ENCODE data around the gene EIPR1.

GRCh38 chr2:3322311-3322970, 55.2 kb downstream of the EIPR1 start:
- no peak for TF ChIP-seq MXD4 (CRISPR knock-in tag; IDR thresholded peaks at IDR 0.05; ENCODE audit: borderline replicate concordance)
- no peak for TF ChIP-seq CTCF (IDR thresholded peaks at IDR 0.05)
- TF ChIP-seq USF1 (CRISPR knock-in tag; IDR thresholded peaks at IDR 0.05): no peak
- TF ChIP-seq HMGXB4 (CRISPR knock-in tag; IDR thresholded peaks at IDR 0.05): no peak
- TF ChIP-seq HMGA2 (CRISPR knock-in tag; IDR thresholded peaks at IDR 0.05): no peak
- TF ChIP-seq JUN (CRISPR knock-in tag; IDR thresholded peaks at IDR 0.05): no peak
- TF ChIP-seq ATF3 (CRISPR knock-in tag; conservative IDR thresholded peaks at IDR 0.05): no peak
- TF ChIP-seq ZNF121 (CRISPR knock-in tag; IDR thresholded peaks at IDR 0.05): no peak
- no peak for TF ChIP-seq ZBTB21 (CRISPR knock-in tag; IDR thresholded peaks at IDR 0.05; ENCODE audit: borderline replicate concordance)
- no peak for TF ChIP-seq ATF2 (CRISPR knock-in tag; IDR thresholded peaks at IDR 0.05; ENCODE audit: borderline replicate concordance, low read depth)
- TF ChIP-seq USF2 (CRISPR knock-in tag; IDR thresholded peaks at IDR 0.05): no peak
- no peak for TF ChIP-seq CBFB (CRISPR knock-in tag; IDR thresholded peaks at IDR 0.05; ENCODE audit: low read depth)
- TF ChIP-seq ZNF281 (CRISPR knock-in tag; IDR thresholded peaks at IDR 0.05): no peak
